GM19467 (cell line): ENCODE results near the gene EEF1G.

ENCODE experiments used
- ATAC-seq: cut with Tn5 transposase; IDR thresholded peaks from one replicate; pipeline ENCODE4 v1.9.1; 2021; ENCODE audit warnings: mild to moderate bottlenecking, moderate library complexity; ENCODE audit not compliant: unreplicated experiment

The EEF1G gene

DNA sequence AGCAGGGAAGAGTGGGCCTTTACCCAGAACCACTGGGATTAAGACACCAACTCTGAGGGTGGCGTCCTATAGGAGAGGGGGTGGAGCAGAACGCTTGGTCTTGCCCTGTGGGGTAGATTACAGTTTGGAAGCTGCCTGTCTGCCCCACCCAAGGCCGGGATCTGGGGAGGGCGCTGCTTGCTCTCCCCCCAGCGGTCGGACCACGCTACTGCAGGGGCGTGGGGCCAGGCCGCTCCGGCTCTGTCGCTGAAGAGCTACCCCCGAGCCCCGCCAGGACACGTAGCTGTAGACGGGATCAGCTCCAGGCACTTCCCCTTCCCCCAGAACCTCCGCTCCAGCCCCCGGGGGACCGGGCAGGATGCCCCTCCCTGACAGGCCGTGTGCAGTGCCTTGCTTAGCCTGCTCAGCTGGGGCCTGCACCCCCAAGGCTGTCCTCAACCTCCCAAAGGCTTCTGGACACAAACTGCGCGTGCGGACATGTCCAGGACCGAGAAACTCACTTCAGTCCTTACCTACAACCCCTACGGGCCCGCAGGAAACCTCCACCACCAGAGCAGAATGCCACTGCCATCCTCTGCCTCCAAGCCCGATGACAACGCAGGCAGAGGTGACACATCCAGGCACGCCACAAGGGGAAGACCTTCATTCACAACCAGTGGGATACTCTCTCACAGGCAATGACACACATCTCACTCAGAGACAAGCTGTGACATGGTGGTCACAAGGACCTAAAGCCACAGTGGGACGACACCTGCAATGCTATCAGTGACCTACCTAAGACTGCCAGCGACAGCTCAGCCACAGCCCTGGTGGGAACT is 30.7 kb downstream of the EEF1G start:
- no peak for ATAC-seq

DNA sequence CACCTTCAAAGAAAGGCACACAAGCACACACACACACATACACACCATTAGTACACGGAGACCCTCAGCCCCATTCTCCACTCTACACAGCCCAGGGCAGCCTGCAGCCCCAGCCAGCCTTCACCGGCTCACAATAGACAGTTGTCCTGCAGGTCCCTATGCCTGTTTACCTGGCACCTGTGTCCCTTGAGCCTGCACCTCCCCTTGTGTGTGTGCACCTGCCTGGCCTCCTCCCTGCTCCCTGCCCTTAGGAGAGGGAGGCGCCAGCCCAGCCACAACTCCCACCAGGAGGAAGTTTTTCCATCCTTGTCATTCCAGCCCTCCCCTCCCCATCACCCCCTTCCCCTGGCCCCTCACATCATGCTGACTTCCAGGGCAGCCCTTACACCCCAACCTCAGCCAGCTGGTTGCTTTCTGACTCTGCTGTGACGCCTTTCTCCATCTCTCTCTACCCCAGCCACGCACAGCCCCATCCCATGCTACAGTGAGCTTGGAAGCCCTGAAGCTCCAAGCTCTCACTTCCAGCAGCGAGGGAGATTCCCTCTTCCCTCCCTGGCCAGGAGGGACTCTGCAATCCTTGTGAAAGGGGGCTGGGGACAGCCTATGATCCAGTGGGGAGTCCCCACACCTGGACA is 31.5 kb downstream of the EEF1G start:
- no peak for ATAC-seq

DNA sequence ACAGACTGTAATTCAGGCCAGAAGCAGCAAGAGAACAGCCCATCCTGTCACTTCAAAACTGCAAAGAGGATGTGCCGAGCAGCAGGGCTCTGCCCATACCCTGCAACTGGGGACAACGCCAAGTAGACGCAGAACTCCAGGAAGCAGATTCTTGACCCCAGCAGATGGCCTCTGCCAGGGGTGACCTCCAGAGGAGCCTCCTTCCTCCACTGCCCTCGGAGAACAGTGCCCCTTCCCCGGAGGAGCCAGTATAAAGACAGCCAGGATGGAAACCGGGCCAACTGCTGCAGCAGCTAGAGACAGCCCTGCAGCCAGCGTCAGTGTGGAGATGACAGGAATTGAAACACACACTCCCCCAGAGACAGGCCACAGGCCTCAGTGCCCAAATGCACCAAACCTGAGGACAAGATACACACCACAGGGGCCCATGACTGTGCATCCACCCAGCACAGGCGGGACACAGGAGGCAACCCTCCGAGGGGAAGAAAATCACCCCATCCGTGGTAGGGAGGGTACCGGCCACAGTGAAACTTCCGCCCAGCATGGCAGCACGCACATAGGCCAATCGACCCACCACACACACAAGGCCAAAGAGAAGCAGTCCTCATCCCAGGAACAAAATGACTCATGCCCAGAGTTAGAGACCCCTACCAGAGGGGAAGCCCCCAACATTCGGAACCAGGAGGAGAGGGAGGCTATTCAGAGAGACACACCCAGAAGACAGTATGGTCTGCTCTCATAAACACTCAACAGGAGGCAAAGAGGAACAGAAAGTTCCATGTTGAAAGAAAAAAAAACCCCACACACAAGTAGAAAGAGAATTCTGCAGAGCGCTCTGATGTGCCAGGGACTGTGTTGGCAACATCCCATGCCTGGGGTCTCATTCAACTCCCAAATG is 32.6 kb downstream of the EEF1G start:
- no peak for ATAC-seq

DNA sequence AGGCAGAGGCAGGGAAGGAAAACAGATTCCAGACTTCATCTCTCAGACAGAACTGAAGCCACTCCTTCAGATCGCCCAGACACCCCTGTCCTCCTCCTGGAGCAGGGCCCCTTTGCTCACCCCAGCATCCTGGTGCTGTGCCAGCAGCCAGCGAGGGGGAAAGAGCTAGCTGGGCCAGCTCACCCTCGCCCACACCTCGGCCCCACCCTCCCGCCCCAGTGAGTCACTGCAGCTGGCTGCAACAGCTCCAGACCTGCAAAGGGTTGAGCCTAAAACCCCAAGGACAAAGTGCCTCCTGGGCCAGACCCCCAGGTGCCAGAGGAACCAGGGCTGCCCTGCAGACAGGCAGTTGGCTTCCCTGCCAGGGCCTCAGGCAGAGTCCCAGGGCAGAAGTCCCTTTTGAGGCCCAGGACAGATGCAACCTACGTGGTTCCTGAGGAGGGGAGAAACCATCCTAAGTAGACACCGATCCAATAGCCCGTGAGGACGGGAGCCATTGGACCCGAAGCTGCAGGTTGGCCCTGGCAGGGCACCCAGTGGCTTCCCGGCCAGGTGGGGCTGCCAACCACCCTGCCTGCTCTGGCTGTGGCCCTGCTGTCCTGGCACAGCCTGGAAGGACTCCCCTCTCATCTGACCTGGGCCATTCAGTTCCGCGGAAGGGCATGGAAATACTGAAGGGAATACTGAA is 34.3 kb downstream of the EEF1G start:
- ATAC-seq, result no peak

DNA sequence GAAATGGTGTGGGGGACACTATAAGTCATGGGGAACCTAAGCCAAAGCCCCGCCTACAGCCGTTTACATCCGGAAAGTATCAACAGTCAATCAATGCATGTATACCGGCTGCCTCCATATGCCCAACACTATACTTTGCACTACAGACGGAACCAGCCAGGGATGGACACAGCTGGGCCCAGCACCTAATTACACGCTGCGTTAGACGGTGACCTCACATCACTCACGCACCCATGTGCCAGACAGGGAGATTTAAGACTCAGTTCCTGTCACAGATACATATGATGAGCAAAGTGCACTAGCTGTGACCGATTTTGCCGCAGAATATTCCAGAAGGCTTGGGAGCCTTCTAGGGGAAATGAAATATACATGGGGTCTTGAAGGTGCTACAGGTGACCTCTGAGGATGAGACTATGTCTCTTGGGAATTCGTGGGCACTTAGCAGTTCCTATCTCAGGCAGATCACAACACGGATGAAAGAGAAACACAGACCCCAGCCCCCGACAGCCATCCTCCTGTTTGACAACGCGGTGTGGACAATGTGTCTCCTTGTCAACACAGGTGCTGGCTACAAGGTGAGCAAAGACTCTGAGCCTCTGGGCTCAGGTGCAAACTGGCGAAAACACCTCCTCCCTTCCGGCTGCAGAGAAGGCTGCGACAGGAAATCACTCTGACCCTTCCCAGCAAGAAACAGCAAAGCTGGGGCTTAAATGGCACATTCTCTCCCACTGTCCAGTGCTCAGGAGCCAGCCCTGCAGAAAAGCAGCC is 35.0 kb downstream of the EEF1G start:
- ATAC-seq, result no peak

DNA sequence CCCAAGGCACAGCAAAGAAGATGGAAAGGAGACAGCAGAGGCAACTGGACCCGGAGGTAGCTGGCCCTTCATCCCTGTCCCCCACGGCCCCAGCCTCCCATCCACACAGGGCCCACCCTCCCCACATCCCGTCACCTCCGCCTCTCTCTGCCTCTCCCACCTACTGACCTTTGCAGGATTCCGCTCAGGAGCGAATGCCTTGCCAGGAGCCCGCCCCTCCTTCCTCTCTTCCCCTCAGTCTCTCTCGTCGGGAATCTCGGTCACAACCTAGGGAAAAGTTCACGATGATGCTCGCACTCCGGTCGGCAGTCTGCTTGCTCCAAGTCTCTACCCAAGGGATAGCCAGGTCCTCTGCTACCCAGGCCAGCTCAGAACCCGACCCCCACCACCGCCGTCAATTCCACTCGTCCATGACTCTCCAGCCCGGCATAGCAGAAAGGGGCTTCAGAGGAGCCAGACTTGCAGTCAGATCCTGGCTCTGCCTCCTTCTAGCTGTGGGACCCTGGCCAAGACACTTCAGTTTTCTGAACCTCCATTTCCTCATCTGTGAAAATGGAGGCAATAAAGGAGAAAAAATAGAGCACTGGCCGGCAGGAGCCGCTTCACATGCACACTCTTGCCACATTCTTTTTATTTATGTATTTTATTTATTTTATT is 37.3 kb downstream of the EEF1G start:
- no peak for ATAC-seq

DNA sequence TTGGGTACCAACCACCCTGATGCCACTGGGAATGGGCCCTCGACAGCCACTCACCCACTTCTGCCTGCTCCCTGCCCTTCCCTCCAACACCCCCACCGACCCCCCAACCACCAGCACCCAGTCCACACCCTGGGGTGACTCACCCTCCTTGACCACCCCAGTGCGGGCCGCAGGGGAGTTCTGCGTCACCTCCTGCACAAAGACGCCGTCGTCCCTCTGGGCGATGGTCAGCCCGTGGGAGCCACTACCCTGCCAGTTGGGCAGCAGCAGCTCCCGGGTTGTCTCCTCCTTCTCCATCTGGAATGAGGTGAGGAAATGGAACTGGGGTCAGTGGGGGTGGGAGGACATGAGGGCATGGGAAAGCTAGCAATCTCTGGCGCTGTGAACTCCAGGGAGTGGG is 37.9 kb downstream of the EEF1G start:
- ATAC-seq, result no peak

DNA sequence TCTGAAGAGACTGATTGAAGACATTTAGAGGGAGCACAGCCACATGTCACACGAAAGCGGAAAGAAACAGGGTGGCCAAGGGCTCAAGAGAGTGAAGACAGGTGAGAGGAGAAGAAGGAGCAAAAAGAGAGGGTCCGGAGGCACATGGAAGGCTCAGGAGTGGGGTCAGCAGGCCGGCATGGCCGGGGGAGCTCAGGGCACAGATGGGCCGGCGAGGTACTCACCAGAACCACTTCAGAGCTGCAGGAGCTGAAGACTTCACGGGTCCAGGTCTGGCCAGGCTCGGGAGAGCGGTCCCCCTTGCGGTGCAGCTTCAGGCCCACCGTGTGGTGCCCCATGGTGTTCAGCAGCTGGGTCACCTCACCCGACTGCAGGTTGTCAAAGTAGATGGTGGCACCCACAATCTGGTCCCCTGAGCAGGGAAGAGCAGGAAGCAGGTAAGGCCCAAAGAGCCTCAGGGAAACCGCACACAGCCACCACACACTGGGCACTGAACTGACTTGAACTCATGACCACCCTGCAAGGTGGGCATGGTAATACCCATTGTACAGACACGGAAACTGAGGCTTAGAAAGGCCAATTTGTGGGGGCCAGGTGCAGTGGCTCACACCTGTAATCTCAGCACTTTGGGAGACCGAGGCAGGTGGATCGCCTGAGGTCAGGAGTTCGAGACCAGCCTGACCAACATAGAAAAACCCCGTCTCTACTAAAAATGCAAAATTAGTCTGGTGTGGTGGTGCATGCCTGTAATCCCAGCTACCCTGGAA is 38.7 kb downstream of the EEF1G start:
- ATAC-seq, result no peak

DNA sequence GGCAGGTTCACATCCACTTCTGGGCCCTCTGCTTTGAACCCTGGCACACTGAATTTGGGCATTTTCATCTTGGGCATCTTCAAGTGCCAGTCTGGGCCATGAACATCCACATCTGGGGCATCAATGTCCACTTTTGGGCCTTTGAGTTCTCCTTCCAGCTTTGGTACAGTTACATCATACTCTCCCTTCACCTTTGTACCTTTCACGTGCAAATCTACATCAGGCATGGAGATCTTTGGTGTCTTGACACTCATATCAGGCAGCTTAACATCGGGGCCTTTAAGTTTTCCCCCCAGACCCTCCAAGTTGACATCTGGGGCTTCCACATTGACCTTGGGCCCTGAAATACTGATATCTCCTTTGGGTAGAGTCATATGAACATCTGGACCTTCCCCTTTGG is 41.6 kb downstream of the EEF1G start:
- no peak for ATAC-seq

DNA sequence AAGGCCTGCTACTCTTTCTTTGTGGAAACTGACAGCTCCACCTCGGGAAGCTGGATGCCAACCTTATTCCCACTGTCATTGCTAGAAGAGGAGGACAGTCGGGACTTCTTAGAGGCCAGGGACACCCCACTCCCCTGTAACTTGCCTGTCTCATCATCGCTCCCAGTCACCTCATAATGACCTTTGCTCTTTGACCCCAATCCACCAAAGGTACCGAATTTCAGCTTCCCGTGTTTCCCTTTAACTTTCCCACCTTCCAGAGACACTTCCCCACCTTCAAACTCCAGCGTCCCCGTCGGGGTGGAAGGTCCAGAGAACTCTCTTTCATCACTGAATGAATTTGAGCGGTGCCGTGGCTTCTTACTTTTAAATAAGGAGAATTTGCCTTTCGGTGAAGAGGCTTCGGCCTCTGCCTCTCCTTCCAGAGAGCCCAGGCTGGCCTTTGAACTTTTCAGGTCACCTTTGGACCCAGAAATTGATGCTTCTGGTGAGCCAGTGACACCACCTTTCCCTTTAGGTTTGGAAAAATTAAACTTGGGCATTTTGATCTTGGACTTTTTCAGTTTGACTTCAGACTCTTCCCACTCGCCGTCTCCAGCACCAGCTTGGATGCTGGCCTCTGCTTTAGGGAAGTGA is 56.8 kb downstream of the EEF1G start:
- no peak for ATAC-seq

DNA sequence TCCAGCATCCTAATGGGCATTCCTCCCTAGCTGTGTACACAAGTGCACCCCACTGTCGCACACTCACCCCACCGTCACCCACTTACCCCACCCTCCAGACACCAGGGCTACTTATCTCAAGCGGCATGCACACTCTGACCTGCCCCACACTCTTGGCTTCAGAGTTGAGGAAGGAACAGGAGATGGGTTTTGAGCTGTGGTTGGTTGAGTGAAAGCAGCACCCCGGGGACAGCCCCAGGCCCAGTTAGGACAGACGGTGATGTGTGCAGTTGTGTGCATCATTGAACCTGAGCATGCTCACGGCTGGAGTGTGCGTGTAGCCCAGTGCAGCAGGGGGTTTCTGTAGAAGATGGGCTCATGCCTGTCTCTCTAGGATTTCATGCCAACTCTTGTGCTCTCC is 59.5 kb downstream of the EEF1G start:
- ATAC-seq, result no peak

DNA sequence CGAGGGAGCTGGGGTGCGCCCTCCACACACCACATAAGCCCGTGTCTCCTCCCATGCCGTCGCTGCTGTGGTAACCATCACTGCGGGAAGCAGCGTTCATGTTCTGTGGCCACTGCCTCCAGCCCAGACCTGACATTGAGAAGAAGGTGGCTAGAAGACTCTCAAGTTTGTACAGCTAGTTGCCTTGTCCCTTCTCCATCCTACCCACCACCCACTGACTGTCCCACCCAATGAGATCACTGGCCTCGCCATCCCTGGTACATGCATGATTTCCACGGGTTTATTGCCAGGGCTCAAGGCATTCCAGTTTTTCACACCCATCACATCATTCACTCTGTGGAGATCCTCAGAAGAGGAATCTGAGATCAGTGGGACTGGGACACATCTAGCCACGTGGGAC is 60.1 kb downstream of the EEF1G start:
- no peak for ATAC-seq

DNA sequence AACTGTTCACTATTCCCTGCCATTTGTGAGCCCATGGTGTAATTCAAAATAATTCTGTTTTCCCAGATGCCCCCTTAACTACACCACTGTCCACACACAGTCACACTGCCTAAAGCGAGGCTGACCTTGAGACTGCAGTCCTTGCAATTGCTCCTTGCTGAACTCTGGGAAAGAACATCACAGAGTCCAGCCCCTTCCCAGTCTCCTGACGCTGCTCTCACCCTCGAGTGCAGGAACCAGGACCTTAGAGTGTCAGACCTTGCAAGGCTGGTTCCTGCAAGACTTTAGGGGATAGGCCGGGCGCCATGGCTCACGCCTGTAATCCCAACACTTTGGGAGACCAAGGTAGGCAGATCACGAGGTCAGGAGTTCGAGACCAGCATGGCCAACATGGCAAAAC is 60.7 kb downstream of the EEF1G start:
- no peak for ATAC-seq
